Left cardiac atrium (tissue), 4 donors: ENCODE measurements around the gene GRID2. TPM values are rescaled to one million over a fixed set of nuclear protein-coding genes. Genes with fewer than 3 reads are reported as not detected.

Experiments
- ATAC-seq, 2 donors: fragments of 200-7000 bp; cut with Tn5 transposase; one replicate each; pipeline ENCODE4 v1.9.1; 2020; ENCODE audit warnings: mild to moderate bottlenecking in 2 of 2, moderate library complexity in 2 of 2
- DNase-seq: peaks from one replicate; pipeline ENCODE4 v3.0.0-alpha.2; 2020
- intact Hi-C, 2 donors: fragments of 100-400 bp; cut with DNase I; formaldehyde crosslinking; loops; one replicate each; pipeline versions ENCODE4 v1.14.1 to v1.15.1; 2022 to 2023
- total RNA-seq, 2 donors: library from RNA; stranded (reverse); fragmentation: NEBNext Ultra II Directional; extraction: Animal tissue kit (Norgen Biotek cat#: 25700); gene quantifications; one replicate each; pipeline ENCODE4 v1.2.1, GENCODE V29; 2021
- donor health status: DM: no; HTN: yes; CAD: no.
- donor health status: DM: no; HTN: yes; CAD: no; lungs with severe emphysema.
- donor health status: DM: yes; HTN: yes; CAD: no.
- donor health status: Dilated cardiomyopathy.

GRID2 gene
- total RNA-seq, 2 donors from 2014 or later = 0.42 to 1.1 TPM

- DNase-seq = no peak
- intact Hi-C loops = no loop called here
- no peak for ATAC-seq
Measured at GRCh38 chr4:92814677-92815076, 510.9 kb downstream of the GRID2 start.

GRCh38 chr4:92825256-92825655, 521.5 kb downstream of the GRID2 start:
- intact Hi-C loops = no loop called here
- ATAC-seq (no peak), DNase-seq (no peak)

GRCh38 chr4:92825791-92826190, 522.0 kb downstream of the GRID2 start:
- ATAC-seq = no peak
- intact Hi-C loops = no loop called here
- no peak for DNase-seq

GRCh38 chr4:92830771-92831170, 527.0 kb downstream of the GRID2 start:
- intact Hi-C loops = no loop called here
- DNase-seq = no peak
- ATAC-seq = no peak

- DNase-seq = no peak
- ATAC-seq = no peak
- intact Hi-C loops = no loop called here
Measured at GRCh38 chr4:92840880-92841279, 537.1 kb downstream of the GRID2 start.

- intact Hi-C loops = no loop called here
- ATAC-seq (no peak), DNase-seq (no peak)
Measured at GRCh38 chr4:92843784-92844183, 540.0 kb downstream of the GRID2 start.

GRCh38 chr4:92847026-92847425, 543.3 kb downstream of the GRID2 start:
- intact Hi-C loops = no loop called here
- ATAC-seq (no peak), DNase-seq (no peak)

GRCh38 chr4:92862509-92862908, 558.7 kb downstream of the GRID2 start:
- no peak for ATAC-seq
- DNase-seq = no peak
- intact Hi-C loops = no loop called here

- intact Hi-C loops = no loop called here
- ATAC-seq (peak in 1 of 2 donors; percentile 15), DNase-seq (no peak)
Measured at GRCh38 chr4:92864096-92864495, 560.3 kb downstream of the GRID2 start.

GRCh38 chr4:92872604-92873003, 568.8 kb downstream of the GRID2 start:
- no peak for ATAC-seq
- intact Hi-C loops = no loop called here
- DNase-seq = no peak

- intact Hi-C loops = no loop called here
- DNase-seq (no peak), ATAC-seq (no peak)
Measured at GRCh38 chr4:92885632-92886031, 581.9 kb downstream of the GRID2 start.

GRCh38 chr4:92952426-92952825, 648.7 kb downstream of the GRID2 start:
- DNase-seq (no peak), ATAC-seq (no peak)
- intact Hi-C loops = no loop called here

GRCh38 chr4:92952897-92953296, 649.1 kb downstream of the GRID2 start:
- intact Hi-C loops = no loop called here
- no peak for DNase-seq
- no peak for ATAC-seq

- ATAC-seq (no peak), DNase-seq (no peak)
- intact Hi-C loops = no loop called here
Measured at GRCh38 chr4:92953462-92953861, 649.7 kb downstream of the GRID2 start.

GRCh38 chr4:92961881-92962280, 658.1 kb downstream of the GRID2 start:
- ATAC-seq (no peak), DNase-seq (no peak)
- intact Hi-C loops = no loop called here

GRCh38 chr4:92962831-92963230, 659.1 kb downstream of the GRID2 start:
- intact Hi-C loops = no loop called here
- DNase-seq = no peak
- ATAC-seq = no peak

- intact Hi-C loops = no loop called here
- DNase-seq (no peak), ATAC-seq (no peak)
Measured at GRCh38 chr4:92968556-92968955, 664.8 kb downstream of the GRID2 start.

- DNase-seq (no peak), ATAC-seq (no peak)
- intact Hi-C loops = no loop called here
Measured at GRCh38 chr4:92968996-92969395, 665.2 kb downstream of the GRID2 start.

GRCh38 chr4:92969650-92970379, 666.0 kb downstream of the GRID2 start:
- ATAC-seq (peak; percentile 63 to 94), DNase-seq (no peak)
- intact Hi-C loops = no loop called here

- DNase-seq (no peak), ATAC-seq (no peak)
- intact Hi-C loops = no loop called here
Measured at GRCh38 chr4:92970996-92971395, 667.2 kb downstream of the GRID2 start.

- ATAC-seq = no peak
- DNase-seq = no peak
- intact Hi-C loops = no loop called here
Measured at GRCh38 chr4:92988301-92988700, 684.5 kb downstream of the GRID2 start.

GRCh38 chr4:92992758-92993157, 689.0 kb downstream of the GRID2 start:
- DNase-seq (no peak), ATAC-seq (no peak)
- intact Hi-C loops = no loop called here
